HL-60/S4 treated with retinoic acid at 250 ng/mL for 4 days and 3 days (cell line): ENCODE measurements around the gene STIM2.
"Not testable (repeated sequence)": the region's sequence is repeated elsewhere in the genome, so short reads cannot be mapped to it uniquely, and the experiment has no call there.

ENCODE experiments used
- in situ Hi-C: fragments of 300-500 bp; cut with MboI; formaldehyde crosslinking; loops from 2 replicates; pipeline ENCODE4 v1.7.0; 2022; ENCODE audit warnings: low sequenced_read_pairs

STIM2 gene

DNA sequence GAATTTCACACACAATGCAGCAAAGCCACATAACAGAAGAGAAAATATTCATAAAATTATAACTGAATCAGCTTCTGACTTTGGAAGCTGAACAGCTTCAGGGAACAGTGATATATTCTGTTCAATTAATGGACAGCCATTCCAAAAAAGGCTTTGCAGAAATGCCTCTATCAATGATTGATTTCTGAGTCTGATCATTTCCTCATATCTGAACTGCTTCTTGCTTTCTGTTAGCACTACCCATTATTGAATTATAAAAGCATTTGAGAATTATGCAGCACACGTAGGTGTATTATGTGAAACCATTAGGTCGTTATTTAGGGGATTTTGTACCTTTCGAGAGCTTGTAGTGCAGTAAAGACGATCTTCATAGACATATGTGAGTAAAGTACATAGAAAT, 159.6 kb downstream of the STIM2 start:
- in situ Hi-C loops, result loop anchor here (25.0 kb wide), 3 partner anchors 308 to 1033 kb away; no protein-coding TSS in a partner anchor

DNA sequence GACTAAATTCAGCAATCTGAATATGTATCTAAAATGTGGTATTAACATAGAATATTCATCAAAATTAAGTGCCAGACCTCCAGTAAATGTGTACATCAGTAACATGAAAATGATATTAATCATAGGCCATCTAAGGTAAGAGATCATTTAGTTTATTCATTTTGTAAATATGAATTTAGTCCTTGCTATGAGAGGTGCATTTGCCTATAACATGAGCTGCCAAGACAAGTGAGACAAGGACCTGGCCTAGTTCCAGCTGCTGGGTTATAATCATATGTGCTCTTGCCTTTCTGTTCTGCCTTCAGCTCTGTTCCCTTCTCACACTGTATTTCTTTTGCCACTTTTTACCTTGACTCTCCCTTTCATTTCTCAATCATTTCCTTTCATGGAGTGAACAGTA, 160.0 kb downstream of the STIM2 start:
- in situ Hi-C loops, result loop anchor here (25.0 kb wide), 3 partner anchors 308 to 1033 kb away; no protein-coding TSS in a partner anchor

DNA sequence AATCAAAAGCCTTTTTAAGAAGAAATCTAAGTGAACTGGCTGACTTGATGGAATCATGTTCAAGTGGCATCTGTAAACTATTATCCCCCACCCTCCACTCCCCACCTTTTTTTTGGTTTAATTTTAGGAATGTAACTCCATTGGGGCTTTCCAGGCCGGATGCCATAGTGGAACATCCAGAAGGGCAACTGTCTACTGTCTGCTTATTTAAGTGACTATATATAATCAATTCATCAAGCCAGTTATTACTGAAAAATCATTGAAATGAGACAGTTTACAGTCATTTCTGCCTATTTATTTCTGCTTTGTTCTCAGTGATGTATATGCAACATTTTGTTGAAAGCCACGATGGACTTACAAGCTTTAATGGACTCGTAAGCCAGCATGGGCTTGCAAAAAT, 162.3 kb downstream of the STIM2 start:
- in situ Hi-C loops, result loop anchor here (25.0 kb wide), 3 partner anchors 311 to 1036 kb away; no protein-coding TSS in a partner anchor

DNA sequence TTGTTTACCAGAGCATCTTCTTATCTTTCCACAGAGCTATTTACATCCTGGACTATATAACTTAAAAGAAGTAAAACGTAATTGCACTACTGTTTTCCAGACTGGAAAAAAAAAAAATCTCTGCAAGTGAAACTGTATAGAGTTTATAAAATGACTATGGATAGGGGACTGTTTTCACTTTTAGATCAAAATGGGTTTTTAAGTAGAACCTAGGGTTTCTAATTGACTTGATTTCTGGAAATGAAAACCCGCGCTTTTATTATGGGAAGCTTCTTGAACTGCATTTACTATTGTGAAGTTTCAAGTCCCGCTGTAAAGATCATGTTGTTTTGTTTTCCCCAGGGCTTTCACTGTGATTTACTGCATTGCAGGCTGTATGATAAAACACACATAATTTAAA, 162.7 kb downstream of the STIM2 start:
- in situ Hi-C loops, result loop anchor here (25.0 kb wide), 3 partner anchors 311 to 1036 kb away; no protein-coding TSS in a partner anchor

DNA sequence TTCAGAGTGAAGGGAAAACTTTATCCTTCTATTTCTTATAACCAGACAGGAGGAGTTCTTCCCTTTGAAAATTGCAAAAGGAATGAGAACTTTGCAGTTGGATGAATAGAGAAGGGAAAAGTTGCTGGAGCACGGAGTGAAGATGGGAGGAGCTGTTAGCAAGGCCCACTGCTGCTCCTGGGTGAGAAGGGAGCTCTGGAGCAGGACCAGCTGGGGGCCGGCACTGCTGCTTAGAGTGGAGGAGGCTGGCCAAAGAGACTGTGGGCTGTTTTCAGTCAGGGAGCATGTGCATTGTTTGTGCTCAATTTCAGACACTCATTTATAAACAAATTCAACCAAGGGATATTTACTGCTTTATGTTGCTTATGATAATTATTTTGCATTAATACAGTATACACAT, 164.2 kb downstream of the STIM2 start:
- in situ Hi-C loops, result loop anchor here (25.0 kb wide), 3 partner anchors 313 to 1038 kb away; no protein-coding TSS in a partner anchor

DNA sequence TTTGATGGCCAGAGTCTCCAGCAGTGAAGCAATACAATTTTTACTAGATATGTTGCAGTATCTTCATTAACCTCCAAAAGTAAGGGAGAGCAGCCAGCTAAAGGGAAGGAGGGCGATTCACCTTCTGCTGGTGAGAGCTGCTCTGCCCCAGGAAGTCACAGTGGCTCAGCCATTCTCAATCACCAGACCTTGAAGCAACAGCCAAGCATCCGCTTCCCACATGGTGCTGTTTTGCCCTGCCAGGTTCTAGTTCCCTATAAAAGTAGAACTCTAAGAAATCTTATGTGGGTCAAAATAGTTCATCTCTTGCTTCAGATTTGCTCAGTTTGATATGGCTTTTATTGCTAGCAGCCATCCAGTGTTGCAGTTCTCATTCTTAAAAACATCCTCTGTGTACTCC, 166.8 kb downstream of the STIM2 start:
- in situ Hi-C loops, result no loop called here

DNA sequence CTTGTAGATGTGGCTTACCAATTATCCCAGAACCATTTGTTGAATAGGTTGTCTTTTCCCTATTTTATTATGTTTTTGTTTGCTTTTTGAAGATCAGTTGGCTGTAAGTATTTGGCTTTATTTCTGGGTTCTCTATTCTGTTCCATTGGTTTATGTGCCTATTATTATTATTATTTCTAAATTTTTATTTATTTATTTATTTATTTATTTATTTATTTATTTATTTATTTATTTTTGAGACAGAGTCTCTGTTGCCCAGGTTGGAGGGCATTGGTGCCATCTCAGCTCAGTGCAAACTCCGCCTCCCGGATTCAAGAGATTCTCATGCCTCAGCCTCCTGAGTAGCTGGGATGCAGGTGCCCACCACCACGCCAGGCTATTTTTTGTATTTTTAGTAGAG, 174.5 kb downstream of the STIM2 start:
- in situ Hi-C loops, result not testable (repeated sequence)

DNA sequence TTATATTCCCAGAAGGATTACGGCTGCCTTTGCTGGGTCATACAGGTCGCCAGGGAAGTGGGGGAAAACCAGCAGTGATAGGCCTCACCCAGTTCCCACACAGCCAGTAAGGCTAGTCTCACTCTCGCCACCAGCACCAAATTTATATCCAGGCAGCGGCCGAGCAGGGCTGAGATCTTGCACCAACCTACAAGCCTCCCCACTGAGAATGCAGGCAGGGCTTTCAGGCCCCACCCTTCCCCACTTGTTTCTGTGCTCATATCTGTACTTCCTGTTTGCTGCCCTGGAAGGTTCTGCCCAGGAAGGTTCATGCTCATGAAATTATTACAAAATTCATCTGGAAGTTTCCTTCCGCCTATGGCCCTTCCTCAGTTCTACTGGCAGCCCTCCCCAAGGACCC, 179.7 kb downstream of the STIM2 start:
- in situ Hi-C loops, result no loop called here

DNA sequence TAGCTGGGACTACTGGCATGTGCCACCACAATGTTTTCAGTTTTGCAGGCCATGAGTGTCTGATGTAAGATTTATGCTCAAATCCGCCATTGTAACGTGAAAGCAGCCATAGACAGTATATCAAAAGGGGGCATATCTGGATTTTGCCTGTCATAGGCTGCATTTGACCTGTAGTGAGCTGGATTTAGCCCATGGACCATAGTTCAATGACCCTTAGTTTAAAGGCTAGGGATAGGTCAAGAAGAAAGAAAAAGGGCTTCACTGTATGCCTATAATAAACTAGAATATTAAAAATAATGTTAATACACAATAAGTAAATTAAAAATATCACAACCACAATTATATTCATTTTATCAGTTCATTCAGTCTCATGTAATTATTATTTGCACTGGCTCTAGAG, 181.8 kb downstream of the STIM2 start:
- in situ Hi-C loops, result no loop called here

DNA sequence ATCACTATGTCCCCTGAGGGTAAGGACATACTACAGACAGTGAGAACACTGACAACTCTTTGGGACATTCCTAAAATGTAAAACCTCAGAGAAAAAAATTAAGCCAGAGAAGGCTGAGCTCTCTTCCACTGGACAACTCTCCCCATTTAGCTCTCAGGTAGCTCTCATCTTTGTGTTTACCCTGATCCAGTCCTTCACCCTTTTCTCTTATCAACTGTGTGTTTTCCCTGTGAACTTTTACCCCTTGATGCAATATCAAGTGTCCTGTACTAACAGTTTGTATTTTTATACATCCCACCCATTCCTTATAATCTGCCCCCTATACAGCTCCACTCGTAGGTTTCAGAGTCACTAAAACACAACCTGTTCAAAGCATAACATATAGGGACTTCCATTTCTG, 182.6 kb downstream of the STIM2 start:
- in situ Hi-C loops, result no loop called here

DNA sequence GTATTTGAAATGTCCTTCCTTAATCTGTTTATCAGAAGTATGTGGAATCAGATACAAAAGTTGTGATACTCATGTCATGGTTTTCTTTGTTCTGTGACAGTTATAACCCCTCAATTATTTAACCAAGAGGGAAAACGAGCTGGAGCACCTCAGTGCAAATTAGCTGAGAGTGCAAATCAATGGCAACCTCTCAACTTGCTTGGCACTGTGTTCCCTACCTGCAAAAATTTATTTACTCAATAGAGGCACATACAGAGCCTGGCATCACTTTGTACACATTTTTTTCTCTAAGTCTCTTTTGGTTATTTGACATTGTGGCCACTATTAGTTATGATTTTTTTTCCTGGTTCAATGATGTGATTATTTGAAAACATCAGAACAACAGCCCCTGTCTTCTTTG, 186.2 kb downstream of the STIM2 start:
- in situ Hi-C loops, result no loop called here

DNA sequence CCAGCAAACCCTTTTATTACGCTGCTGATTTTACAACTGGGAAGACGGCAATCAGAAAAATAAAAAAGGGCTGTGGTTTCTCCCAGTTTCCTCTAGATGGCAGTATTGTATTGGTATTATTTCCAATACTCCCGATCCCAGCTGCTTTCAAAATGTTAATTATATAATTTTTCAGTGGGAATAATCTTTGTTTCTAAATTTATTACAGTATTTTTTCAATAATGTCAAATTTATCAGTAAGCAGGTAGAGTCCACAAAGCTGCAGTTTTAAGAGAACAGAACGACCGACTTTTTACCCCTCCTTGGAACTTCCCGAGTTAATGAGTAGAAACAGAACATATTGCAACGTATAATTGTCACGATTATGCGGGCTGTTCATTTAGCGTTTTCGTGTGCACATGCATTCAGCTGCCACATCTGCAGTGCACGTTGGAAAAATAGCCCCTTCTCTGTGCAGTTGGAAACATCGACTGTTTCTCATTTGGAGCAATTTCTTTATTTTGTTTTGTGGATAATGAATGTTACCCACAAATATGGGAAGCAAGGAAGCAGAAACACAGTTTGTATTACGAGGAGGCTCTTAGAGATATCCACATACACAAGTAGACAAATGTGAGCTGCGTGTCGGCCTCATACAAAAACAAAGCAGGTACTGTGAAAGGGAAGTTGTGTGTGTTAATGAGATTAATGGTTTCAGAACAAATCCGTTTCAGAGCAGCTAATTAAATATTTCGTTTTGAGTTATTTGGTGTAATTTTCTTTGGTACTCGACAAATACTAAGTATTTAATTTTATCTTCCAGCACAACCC, 188.0 kb downstream of the STIM2 start:
- in situ Hi-C loops, result no loop called here

DNA sequence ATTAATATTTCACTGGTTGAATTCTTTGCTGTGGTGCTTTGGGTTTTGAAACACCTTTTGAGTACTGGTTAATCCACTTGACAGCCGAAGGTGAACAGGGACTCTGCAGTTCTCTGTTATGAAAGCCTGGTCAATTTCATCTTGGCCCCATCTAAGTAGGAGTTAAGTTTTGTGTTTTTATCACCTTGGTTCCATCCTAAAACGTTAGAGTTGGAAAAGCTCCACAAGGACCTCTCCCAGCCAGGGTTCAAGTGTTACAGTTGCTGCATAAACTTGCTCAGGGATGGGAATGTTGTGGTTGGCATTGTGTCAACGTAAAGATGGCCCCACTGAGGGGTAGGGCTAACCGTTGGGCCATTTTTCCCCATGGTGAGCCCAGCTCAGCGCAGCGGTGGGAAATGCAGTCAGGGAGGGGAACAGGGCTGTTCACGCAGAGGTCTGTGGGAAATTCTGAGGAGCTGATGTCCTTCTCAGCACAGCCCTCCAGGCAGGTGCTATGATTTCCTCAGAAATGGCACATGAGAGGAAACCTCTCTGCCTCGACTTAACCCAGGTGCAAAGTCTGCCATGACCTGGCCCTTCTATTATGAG, 188.7 kb downstream of the STIM2 start:
- in situ Hi-C loops, result no loop called here

DNA sequence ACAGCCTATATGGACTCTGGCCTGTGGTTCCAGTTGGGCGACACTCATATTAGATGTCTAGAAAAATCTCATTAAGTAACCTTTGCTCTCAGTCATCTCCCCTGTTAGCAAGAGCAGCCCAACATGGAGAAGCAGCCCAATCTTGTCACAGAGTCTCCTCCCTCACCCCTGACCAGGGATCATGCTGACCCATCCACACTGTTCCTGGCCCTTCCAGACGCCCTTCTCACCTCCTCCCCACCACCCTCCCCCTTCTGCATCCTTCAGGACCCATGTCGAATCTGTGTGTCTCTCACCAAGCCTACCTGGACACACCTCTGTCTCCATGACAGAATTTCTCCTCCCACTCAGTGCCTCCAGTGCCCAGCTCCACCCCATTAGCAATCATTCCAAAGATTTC, 190.1 kb downstream of the STIM2 start:
- in situ Hi-C loops, result loop anchor here (25.0 kb wide), 1 partner anchor 262 kb away; no protein-coding TSS in a partner anchor

DNA sequence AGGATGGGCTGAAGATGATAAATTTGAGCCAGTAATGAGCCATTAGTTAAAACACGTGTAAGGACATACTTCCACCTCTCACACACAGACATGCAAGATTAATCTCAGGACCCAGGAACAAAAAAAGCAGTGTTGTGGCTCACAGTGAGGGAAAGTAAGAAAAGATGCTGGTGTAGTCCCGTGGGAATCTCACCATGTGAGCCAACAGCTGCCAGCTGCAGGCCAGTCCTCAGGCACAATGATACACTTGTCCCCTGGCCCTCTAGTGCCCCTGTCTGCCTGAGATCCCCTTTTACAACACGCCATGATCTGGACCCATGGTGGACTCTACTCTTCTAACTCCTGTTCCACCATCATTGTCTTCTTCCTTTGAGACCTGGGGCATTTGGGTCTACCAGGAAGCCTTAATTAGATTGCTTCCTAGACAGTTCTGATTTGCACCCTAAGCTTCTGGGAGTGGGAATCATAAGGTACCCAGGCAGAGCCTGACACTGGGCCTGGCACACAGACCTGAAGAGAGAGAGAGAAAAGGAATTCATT, 194.7 kb downstream of the STIM2 start:
- in situ Hi-C loops, result loop anchor here (25.0 kb wide), 1 partner anchor 257 kb away; no protein-coding TSS in a partner anchor

DNA sequence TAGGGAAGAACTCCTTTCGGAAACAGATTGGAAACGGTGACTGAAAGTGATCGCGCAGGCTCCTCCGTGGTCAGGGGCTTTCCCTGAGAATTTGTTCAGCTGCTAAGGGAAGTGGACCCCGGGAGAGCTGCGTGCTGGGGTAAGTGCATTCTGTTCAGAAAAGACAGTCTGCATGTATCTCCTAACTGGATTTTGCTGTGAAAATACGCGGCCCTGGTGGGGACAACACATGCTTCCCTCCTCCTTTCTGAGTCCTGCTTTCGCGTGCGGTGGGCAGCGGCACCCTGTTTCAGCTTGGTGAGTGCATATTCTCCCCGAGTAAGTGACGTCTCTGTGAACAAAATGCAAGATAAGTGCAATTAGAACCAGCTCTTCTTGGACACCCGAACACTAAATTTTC, 195.6 kb downstream of the STIM2 start:
- in situ Hi-C loops, result loop anchor here (25.0 kb wide), 1 partner anchor 256 kb away; no protein-coding TSS in a partner anchor

DNA sequence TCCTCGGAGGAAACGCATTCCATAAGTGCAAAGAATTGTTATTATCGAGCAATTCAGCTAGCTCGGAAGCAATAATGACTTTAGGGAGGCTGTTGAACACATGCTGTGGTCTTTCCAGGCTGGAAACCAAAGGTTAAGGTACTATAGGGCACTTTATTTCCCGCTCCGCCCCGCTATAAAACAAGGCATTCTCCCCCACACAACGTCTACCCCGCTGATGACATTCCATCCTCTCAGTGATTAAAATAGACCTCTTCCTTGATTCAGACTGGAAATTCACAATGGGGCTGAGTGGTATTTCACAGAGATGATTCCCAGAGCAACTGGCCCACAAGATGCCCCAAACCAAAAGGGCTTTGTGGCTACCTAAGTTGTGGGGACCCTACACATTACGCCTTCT, 196.4 kb downstream of the STIM2 start:
- in situ Hi-C loops, result loop anchor here (25.0 kb wide), 1 partner anchor 255 kb away; no protein-coding TSS in a partner anchor

DNA sequence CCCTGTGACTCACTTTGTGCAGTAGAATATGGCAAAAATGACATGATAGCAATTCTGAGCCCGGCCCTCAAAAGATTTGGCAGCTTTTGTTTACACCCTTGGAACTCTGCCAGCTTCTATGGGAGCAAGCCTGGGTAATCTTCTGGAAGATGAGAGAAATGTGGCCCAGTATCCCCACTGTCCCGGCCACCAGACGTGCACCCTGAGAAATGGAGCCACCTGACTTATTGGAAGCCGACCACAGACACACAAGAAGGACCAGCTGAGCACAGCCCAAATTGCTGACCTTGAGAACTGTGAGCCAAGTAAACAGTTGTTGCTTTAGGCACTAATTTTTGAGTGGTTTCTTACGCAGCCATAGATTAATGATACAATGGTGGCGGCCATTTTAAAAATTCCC, 197.0 kb downstream of the STIM2 start:
- in situ Hi-C loops, result loop anchor here (25.0 kb wide), 1 partner anchor 255 kb away; no protein-coding TSS in a partner anchor

DNA sequence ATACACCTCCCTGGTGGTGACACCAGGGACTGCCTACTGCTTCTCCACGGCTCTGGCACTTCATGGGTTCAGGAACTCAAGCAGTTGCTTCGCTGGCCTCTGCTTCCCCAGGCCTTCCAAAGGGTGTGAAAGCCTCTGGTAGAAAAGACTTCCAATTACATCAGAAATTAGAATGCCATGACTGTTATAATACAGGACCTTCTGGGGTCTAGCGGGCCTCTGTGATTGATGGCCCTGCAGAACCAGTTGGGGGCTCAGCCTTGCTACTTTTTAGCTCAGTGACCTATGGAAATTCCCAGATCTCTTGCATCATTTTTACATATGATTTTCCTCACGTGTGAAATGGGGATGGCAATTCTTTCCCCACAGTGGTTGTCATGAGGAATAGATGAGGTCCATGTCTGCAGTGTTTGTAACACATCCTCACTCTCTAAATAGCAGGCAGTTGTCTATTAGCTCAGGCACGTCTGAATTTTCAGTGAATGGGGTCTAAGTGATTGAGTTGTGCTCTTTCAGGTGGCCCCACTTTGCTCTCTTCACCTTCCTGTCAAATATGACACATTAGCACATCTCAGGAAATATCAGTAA, 198.3 kb downstream of the STIM2 start:
- in situ Hi-C loops, result loop anchor here (25.0 kb wide), 1 partner anchor 253 kb away; no protein-coding TSS in a partner anchor

DNA sequence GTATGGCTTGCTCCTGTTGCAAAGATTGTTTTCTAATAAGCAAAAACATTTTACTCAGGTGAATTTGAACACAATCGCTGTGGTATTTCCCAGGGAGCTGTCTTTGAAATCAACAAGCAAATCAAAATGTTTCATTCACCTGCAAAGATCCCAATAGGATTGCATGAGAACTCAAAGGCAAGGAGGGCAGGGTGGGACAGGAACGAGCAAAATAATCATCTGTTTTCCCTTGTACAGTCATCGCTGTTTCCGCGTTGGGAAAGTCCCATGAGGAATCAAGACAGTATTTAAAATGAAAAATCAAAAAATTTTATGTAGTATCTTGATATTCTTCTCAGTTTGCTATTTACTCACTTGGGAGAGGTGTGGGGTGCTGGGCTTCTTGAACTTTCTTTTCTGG, 198.8 kb downstream of the STIM2 start:
- in situ Hi-C loops, result loop anchor here (25.0 kb wide), 1 partner anchor 253 kb away; no protein-coding TSS in a partner anchor

DNA sequence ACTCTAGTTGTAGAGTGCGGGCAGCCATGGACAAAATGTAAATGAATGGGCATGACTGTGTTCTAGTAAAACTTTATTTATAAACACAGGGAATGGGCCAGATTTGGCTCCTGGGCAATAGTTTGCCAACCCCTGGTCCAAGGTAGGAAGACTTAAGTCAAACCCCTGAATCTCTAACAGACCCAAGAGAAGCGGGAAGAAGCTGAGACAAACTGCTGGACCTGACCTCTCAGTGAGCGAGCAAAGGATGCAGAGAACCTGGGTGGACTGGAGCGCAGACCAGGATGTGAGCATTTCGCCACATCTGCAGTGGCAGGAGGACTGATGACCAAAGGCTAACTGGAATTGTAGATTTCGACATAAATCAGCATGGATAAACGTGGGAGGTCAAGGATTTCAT, 201.6 kb downstream of the STIM2 start:
- in situ Hi-C loops, result loop anchor here (25.0 kb wide), 1 partner anchor 250 kb away; no protein-coding TSS in a partner anchor
